Testis (tissue), 2 donors: Measurements from ENCODE around the gene HK1.

Experiments
- CTCF ChIP-seq, 3 experiments: fragments of 450-650 bp in 2 of 3; fragments of 200-600 bp in 1 of 3; sonication (generic) in 1 of 3; IDR thresholded peaks; one replicate each; pipeline ENCODE4 v1.5.1; 2016 to 2019; ENCODE audit warnings: antibody characterized with exemption in 3 of 3, mild to moderate bottlenecking in 2 of 3, moderate library complexity in 1 of 3
- POLR2A ChIP-seq: fragments of 450-650 bp; IDR thresholded peaks from one replicate; pipeline ENCODE4 v1.6.1; 2017; ENCODE audit warnings: antibody characterized with exemption, mild to moderate bottlenecking, moderate library complexity

GRCh38 chr10:69334302-69335062, 56.2 kb downstream of the HK1 start:
- TF ChIP-seq POLR2A (no peak), CTCF (IDR thresholded peaks at IDR 0.05) (no peak)
